ENCODE data around the gene WDR82.

Gene WDR82

GRCh38 chr3:52243791-52244628 is 34.4 kb downstream of the WDR82 start:
- TF ChIP-seq, protein P1, sequence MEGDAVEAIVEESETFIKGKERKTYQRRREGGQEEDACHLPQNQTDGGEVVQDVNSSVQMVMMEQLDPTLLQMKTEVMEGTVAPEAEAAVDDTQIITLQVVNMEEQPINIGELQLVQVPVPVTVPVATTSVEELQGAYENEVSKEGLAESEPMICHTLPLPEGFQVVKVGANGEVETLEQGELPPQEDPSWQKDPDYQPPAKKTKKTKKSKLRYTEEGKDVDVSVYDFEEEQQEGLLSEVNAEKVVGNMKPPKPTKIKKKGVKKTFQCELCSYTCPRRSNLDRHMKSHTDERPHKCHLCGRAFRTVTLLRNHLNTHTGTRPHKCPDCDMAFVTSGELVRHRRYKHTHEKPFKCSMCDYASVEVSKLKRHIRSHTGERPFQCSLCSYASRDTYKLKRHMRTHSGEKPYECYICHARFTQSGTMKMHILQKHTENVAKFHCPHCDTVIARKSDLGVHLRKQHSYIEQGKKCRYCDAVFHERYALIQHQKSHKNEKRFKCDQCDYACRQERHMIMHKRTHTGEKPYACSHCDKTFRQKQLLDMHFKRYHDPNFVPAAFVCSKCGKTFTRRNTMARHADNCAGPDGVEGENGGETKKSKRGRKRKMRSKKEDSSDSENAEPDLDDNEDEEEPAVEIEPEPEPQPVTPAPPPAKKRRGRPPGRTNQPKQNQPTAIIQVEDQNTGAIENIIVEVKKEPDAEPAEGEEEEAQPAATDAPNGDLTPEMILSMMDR (IDR thresholded peaks at IDR 0.05; ENCODE audit: low read depth, low read length) = no peak
- no peak for DNase-seq (ENCODE audit: extremely low read depth, low read depth)

DNA sequence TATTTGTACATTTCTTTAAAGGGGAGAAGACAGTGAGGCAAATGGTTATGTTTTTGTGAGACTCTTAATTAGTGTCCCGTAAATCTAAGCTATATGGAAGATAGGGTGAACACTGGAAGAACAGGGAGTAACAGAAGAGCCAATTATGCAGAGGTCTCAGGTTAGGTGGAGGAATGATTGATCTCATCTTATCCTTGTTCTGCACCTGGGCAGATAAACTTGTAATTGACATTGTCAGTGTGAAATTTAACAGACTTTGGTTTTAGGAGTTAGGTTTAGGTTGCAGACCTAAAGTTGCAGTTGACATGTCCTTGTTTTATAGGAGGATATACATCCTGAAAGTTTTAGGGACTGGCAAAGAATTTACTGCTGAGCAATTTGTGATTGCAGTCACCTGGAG is 36.4 kb downstream of the WDR82 start:
- TF ChIP-seq, protein P1 (IDR thresholded peaks at IDR 0.05; ENCODE audit: low read depth, low read length) = no peak
- DNase-seq (ENCODE audit: extremely low read depth, low read depth) = no peak

GRCh38 chr3:52240886-52241370 is 37.5 kb downstream of the WDR82 start:
- TF ChIP-seq, protein P1 (IDR thresholded peaks at IDR 0.05; ENCODE audit: low read depth, low read length) = no peak
- DNase-seq (ENCODE audit: extremely low read depth, low read depth) = no peak

GRCh38 chr3:52240059-52240885 is 38.2 kb downstream of the WDR82 start:
- TF ChIP-seq, protein P1 (IDR thresholded peaks at IDR 0.05; ENCODE audit: low read depth, low read length) = no peak; the same call in 1 of the 2 replicates
- DNase-seq (ENCODE audit: extremely low read depth, low read depth) = peak; percentile 82

DNA sequence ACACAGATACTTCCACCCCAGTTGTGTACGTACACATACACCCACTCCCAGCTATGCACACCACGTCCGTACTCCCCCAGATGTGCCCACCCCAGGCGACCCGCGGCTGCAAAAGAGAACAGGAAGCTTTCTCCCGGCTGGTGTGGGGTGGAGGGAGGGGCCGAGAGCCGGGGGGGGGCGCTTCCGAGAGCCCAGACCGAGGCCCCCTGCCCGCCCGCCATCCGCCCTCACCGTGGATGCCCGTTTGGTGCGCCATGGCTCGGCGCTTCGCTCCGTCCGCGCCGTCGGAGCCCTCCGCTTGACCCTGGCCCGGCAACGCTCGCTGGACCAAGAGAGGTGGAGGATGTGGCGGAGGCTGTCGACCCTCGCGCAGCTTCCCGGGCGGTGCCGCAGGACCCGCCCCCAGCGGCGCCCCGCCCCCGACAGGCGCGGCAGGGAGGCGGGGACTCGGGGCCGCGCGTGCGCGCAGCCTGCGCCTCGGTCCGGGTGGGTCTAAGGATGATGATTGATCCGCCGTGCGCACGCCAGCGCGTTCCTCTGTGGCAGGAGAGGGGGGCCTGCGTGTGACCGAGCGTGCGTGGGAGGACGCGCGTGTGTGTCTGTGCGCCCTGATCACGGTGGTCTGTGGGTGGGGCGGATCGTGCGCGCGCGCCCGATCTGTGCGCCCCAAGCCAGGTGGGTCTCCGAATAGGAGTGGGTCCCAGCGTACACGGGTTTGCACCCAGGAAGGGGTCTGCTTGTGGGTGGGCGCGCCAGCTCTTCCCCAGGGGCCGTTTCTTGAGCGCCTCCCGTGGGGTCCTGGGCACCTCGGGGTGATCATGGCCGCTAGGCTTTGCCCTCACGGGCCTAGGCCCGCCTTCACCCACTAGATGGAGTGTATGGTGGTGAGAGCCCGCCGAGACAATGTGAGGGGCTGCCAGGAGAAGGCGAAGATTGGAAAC is 39.4 kb downstream of the WDR82 start, which contains the start of gene TWF2:
Gene TWF2 (minus strand): TSS at position 398 of the 941 bp plus-strand sequence. CDS start 142 bp downstream, at position 256.
- no peak for DNase-seq (ENCODE audit: extremely low read depth, low read depth)
- TF ChIP-seq, protein P1 (IDR thresholded peaks at IDR 0.05; ENCODE audit: low read depth, low read length) = peak; percentile 36

DNA sequence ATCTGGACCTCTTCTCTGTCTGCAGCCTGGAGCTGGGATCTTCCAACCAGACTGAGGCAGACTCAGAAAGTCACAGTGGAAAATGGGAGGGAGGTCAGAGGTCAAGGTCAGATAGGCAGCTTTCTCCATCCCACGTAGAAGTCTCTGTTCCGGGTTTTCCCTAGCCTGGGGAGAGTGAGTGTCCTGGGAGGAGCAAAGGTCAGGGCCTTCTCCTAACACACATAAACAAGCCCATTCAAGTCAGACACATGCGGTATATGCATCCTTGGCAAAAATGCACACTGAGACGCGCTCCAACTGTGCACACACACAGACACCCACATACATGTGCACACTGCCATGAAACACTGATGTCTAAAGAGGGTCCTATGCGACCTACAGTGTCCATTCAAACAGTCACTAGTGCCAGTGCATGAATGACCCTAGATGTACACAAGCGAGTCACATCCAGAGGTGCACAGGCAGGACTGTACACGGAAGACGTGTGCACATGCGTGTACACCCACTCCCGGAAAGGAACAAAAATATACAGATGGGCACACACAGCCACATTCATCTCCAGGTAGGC is 40.2 kb downstream of the WDR82 start:
- DNase-seq (ENCODE audit: extremely low read depth, low read depth) = no peak
- TF ChIP-seq, protein P1 (IDR thresholded peaks at IDR 0.05; ENCODE audit: low read depth, low read length) = no peak

Measured in AG09319 (cell line).